ENCODE measurements around the gene GPRIN3. TPM values are rescaled to one million over a fixed set of nuclear protein-coding genes. Genes with fewer than 3 reads are reported as not detected.

Gene GPRIN3
- total RNA-seq = under 0.01 and 0.57 TPM in 2 replicates

GRCh38 chr4:89307446-89308160, at the start of gene GPRIN3:
Gene GPRIN3 (minus strand): TSS chr4:89307800. CDS start chr4:89250110, 57,690 bp downstream.

Other genes with a start within 250 kb of the GPRIN3 start
- 7.7 and 18.8 TPM in 2 replicates for gene TIGD2, start 196.3 kb downstream of the GPRIN3 start, total RNA-seq

All from placental pericyte (primary cell).